Muscle layer of duodenum (tissue), 2 donors: Measurements from ENCODE around the gene ZWILCH.
"Not testable (repeated sequence)": the region's sequence is repeated elsewhere in the genome, so short reads cannot be mapped to it uniquely, and the experiment has no call there.

Experiments used
- H3K27ac ChIP-seq: one replicate; pipeline ENCODE4 v1.7.0; 2013; ENCODE audit warnings: mild to moderate bottlenecking, low read length
- H3K27me3 ChIP-seq: one replicate; pipeline ENCODE4 v1.7.0; 2013; ENCODE audit warnings: low read depth, mild to moderate bottlenecking, control low read depth, low read length
- H3K36me3 ChIP-seq, 2 donors: one replicate each; pipeline ENCODE4 v1.7.0; 2013; ENCODE audit warnings: low read length in 2 of 2, control low read depth in 1 of 2, mild to moderate bottlenecking in 1 of 2; ENCODE audit not compliant: insufficient read depth in 2 of 2, control insufficient read depth in 1 of 2
- H3K4me1 ChIP-seq, 2 donors: one replicate each; pipeline ENCODE4 v1.7.0; 2013; ENCODE audit warnings: low read length in 2 of 2, mild to moderate bottlenecking in 2 of 2, control low read depth in 1 of 2, moderate library complexity in 1 of 2; ENCODE audit not compliant: insufficient read depth in 2 of 2, control insufficient read depth in 1 of 2
- H3K4me3 ChIP-seq, 2 donors: one replicate each; pipeline ENCODE4 v1.7.0; 2013; ENCODE audit warnings: low read length in 2 of 2, low read depth in 1 of 2, mild to moderate bottlenecking in 1 of 2
- H3K9me3 ChIP-seq, 2 donors: one replicate each; pipeline ENCODE4 v1.7.0; 2013; ENCODE audit warnings: low read length in 2 of 2, control low read depth in 1 of 2, mild to moderate bottlenecking in 1 of 2; ENCODE audit not compliant: control insufficient read depth in 1 of 2
- donor health status: healthy.

The ZWILCH gene

GRCh38 chr15:66504563-66505429 lies at the start of gene ZWILCH, which contains the start of gene RPL4:
Gene ZWILCH, plus strand, starts transcription at chr15:66505326. Its CDS starts 13 bp downstream, at chr15:66505339.
Gene RPL4, minus strand, starts transcription at chr15:66504855. Its CDS starts 65 bp downstream, at chr15:66504790.
- no peaks in the 10 kb centered on the region for H3K9me3 ChIP-seq
- H3K4me3 ChIP-seq: peak within 1 kb of the TSS; percentile 97 to 100
- H3K4me1 ChIP-seq: peaks cover 3 to 28% of the 10 kb centered on the region in 2 donors
- H3K27me3 ChIP-seq: no peaks in the 10 kb centered on the region
- peak within 1 kb of the TSS; percentile 99 for H3K27ac ChIP-seq
- peaks cover 34 to 35% of the 10 kb centered on the region in 2 donors for H3K36me3 ChIP-seq

GRCh38 chr15:66456211-66456610 lies 48.9 kb upstream of the ZWILCH start:
- Histone ChIP-seq H3K4me1 (no peaks in the 10 kb centered on the region), H3K4me3 (no peak overlapping the region), H3K27ac (no peak overlapping the region), H3K9me3 (no peaks in the 10 kb centered on the region), H3K36me3 (peaks cover 0 to 4% of the 10 kb centered on the region in 2 donors), H3K27me3 (no peaks in the 10 kb centered on the region)

GRCh38 chr15:66459818-66460615 lies 45.1 kb upstream of the ZWILCH start:
- Histone ChIP-seq H3K27ac (no peak overlapping the region), H3K4me3 (no peak overlapping the region), H3K9me3 (no peaks in the 10 kb centered on the region), H3K4me1 (peaks cover 0 to 11% of the 10 kb centered on the region in 2 donors), H3K36me3 (peaks cover 0 to 4% of the 10 kb centered on the region in 2 donors), H3K27me3 (no peaks in the 10 kb centered on the region)

- not testable (repeated sequence) for H3K9me3 ChIP-seq, H3K36me3 ChIP-seq, H3K27me3 ChIP-seq, H3K4me3 ChIP-seq, H3K27ac ChIP-seq
- peaks cover 0 to 11% of the 10 kb centered on the region in 2 donors for H3K4me1 ChIP-seq
Measured at GRCh38 chr15:66461294-66461693, 43.8 kb upstream of the ZWILCH start.

GRCh38 chr15:66461917-66462316 lies 43.2 kb upstream of the ZWILCH start:
- Histone ChIP-seq H3K4me1 (peaks cover 0 to 11% of the 10 kb centered on the region in 2 donors), H3K36me3 (no peaks in the 10 kb centered on the region), H3K4me3 (no peak overlapping the region), H3K9me3 (no peaks in the 10 kb centered on the region), H3K27ac (no peak overlapping the region), H3K27me3 (no peaks in the 10 kb centered on the region)

- Histone ChIP-seq H3K27ac (no peak overlapping the region), H3K4me3 (no peak overlapping the region), H3K36me3 (no peaks in the 10 kb centered on the region), H3K9me3 (no peaks in the 10 kb centered on the region), H3K4me1 (peaks cover 0 to 11% of the 10 kb centered on the region in 2 donors), H3K27me3 (no peaks in the 10 kb centered on the region)
Measured at GRCh38 chr15:66462627-66463026, 42.5 kb upstream of the ZWILCH start.

GRCh38 chr15:66465294-66465693 lies 39.8 kb upstream of the ZWILCH start:
- not testable (repeated sequence) for H3K36me3 ChIP-seq, H3K9me3 ChIP-seq, H3K27me3 ChIP-seq, H3K27ac ChIP-seq, H3K4me3 ChIP-seq
- H3K4me1 ChIP-seq: peaks cover 0 to 11% of the 10 kb centered on the region in 2 donors

- H3K27me3 ChIP-seq, H3K9me3 ChIP-seq, H3K4me1 ChIP-seq, H3K4me3 ChIP-seq, H3K27ac ChIP-seq, H3K36me3 ChIP-seq: not testable (repeated sequence)
Measured at GRCh38 chr15:66467162-66468040, 37.7 kb upstream of the ZWILCH start.

GRCh38 chr15:66470825-66471224 lies 34.3 kb upstream of the ZWILCH start:
- not testable (repeated sequence) for H3K4me3 ChIP-seq, H3K9me3 ChIP-seq, H3K27ac ChIP-seq, H3K36me3 ChIP-seq, H3K27me3 ChIP-seq, H3K4me1 ChIP-seq

GRCh38 chr15:66472176-66472999 lies 32.7 kb upstream of the ZWILCH start:
- H3K4me3 ChIP-seq: no peak overlapping the region
- H3K27me3 ChIP-seq: no peaks in the 10 kb centered on the region
- no peaks in the 10 kb centered on the region for H3K9me3 ChIP-seq
- H3K36me3 ChIP-seq: no peaks in the 10 kb centered on the region
- no peaks in the 10 kb centered on the region for H3K4me1 ChIP-seq
- H3K27ac ChIP-seq: no peak overlapping the region
